Liver (tissue), 9 donors: ENCODE measurements around the gene PTCH2. TPM values are rescaled to one million over a fixed set of nuclear protein-coding genes. Genes with fewer than 3 reads are reported as not detected.

Experiments used
- DNase-seq: peaks from one replicate; pipeline ENCODE4 v3.0.0-alpha.2; 2017; ENCODE audit warnings: low spot score
- H3K27ac ChIP-seq, 2 donors: one replicate each; pipeline ENCODE4 v1.7.0; 2013; ENCODE audit warnings: inconsistent platforms in 2 of 2, low read length in 2 of 2, control low read depth in 1 of 2, low read depth in 1 of 2, mild to moderate bottlenecking in 1 of 2
- H3K27me3 ChIP-seq, 4 donors: one replicate each; pipeline versions ENCODE4 v1.6.1 to v1.7.0; 2013; ENCODE audit warnings: low read length in 3 of 4, inconsistent platforms in 1 of 4, mild to moderate bottlenecking in 1 of 4, moderate library complexity in 1 of 4; ENCODE audit not compliant: control insufficient read depth in 4 of 4, insufficient read depth in 4 of 4
- H3K36me3 ChIP-seq, 4 donors: one replicate each; pipeline versions ENCODE4 v1.6.1 to v1.7.0; 2013; ENCODE audit warnings: low read length in 3 of 4, mild to moderate bottlenecking in 3 of 4, low read depth in 1 of 4, moderate library complexity in 1 of 4; ENCODE audit not compliant: control insufficient read depth in 4 of 4, insufficient read depth in 3 of 4
- H3K4me1 ChIP-seq, 4 donors: one replicate each; pipeline versions ENCODE4 v1.6.1 to v1.7.0; 2013; ENCODE audit warnings: low read length in 3 of 4, mild to moderate bottlenecking in 3 of 4, moderate library complexity in 1 of 4; ENCODE audit not compliant: control insufficient read depth in 4 of 4, insufficient read depth in 4 of 4
- H3K4me3 ChIP-seq, 3 donors: one replicate each; pipeline versions ENCODE4 v1.6.1 to v1.7.0; 2013; ENCODE audit warnings: low read length in 3 of 3, control low read depth in 1 of 3, low read depth in 1 of 3, mild to moderate bottlenecking in 1 of 3
- H3K9ac ChIP-seq, 2 donors: one replicate each; pipeline ENCODE4 v1.7.0; 2013; ENCODE audit warnings: low read length in 2 of 2, mild to moderate bottlenecking in 2 of 2, moderate library complexity in 2 of 2, control low read depth in 1 of 2, low read depth in 1 of 2
- H3K9me3 ChIP-seq, 4 donors: one replicate each; pipeline versions ENCODE4 v1.6.1 to v1.7.0; 2013; ENCODE audit warnings: low read length in 3 of 4; ENCODE audit not compliant: control insufficient read depth in 4 of 4
- EGR1 ChIP-seq, 2 donors: IDR thresholded peaks; 2 replicates each; pipeline ENCODE4 v1.6.1; 2016 to 2018; ENCODE audit warnings: antibody characterized with exemption in 2 of 2, low read depth in 2 of 2
- FOXA1 ChIP-seq: IDR thresholded peaks from 2 replicates; pipeline ENCODE4 v1.6.1; 2016; ENCODE audit warnings: antibody characterized with exemption
- FOXA2 ChIP-seq: IDR thresholded peaks from 2 replicates; pipeline ENCODE4 v1.6.1; 2016; ENCODE audit warnings: antibody characterized with exemption
- GABPA ChIP-seq, 2 donors: IDR thresholded peaks in 1 of 2; conservative IDR thresholded peaks in 1 of 2; 2 replicates each; pipeline ENCODE4 v1.6.1; 2016; ENCODE audit warnings: antibody characterized with exemption in 2 of 2, mild to moderate bottlenecking in 1 of 2, moderate library complexity in 1 of 2
- HNF4A ChIP-seq, 2 donors: conservative IDR thresholded peaks; 2 replicates each; pipeline ENCODE4 v1.6.1; 2016; ENCODE audit warnings: antibody characterized with exemption in 2 of 2, mild to moderate bottlenecking in 2 of 2
- HNF4G ChIP-seq: IDR thresholded peaks from 2 replicates; pipeline ENCODE4 v1.6.1; 2016; ENCODE audit warnings: antibody characterized with exemption
- JUND ChIP-seq, 2 donors: IDR thresholded peaks; 2 replicates each; pipeline ENCODE4 v1.6.1; 2016; ENCODE audit warnings: antibody characterized with exemption in 2 of 2
- NR2F2 ChIP-seq: IDR thresholded peaks from 2 replicates; pipeline ENCODE4 v1.6.1; 2016; ENCODE audit warnings: antibody characterized with exemption
- RAD21 ChIP-seq, 2 donors: IDR thresholded peaks; 2 replicates each; pipeline ENCODE4 v1.6.1; 2016; ENCODE audit warnings: antibody characterized with exemption in 2 of 2, mild to moderate bottlenecking in 2 of 2
- RXRA ChIP-seq, 2 donors: IDR thresholded peaks; 2 replicates each; pipeline ENCODE4 v1.6.1; 2017 to 2018; ENCODE audit warnings: antibody characterized with exemption in 2 of 2, mild to moderate bottlenecking in 1 of 2
- SP1 ChIP-seq: IDR thresholded peaks from 2 replicates; pipeline ENCODE4 v1.6.1; 2018; ENCODE audit warnings: antibody characterized with exemption, mild to moderate bottlenecking
- TAF1 ChIP-seq: conservative IDR thresholded peaks from 2 replicates; pipeline ENCODE4 v1.6.1; 2016; ENCODE audit warnings: antibody characterized with exemption, mild to moderate bottlenecking
- YY1 ChIP-seq: IDR thresholded peaks from 2 replicates; pipeline ENCODE4 v1.6.1; 2016; ENCODE audit warnings: antibody characterized with exemption, mild to moderate bottlenecking
- WGBS: extraction: QIAGEN DNeasy Blood & Tissue Kit; methylation state at CpG from one replicate; pipeline ENCODE4 v1.1.7; 2013; 5-methylcytosine and 5-hydroxymethylcytosine counted together
- polyA plus RNA-seq, 2 donors: library from polyadenylated mRNA; stranded (reverse) in 1 of 2; unstranded in 1 of 2; fragments of 200-250 nt in 1 of 2; fragments of >200 nt in 1 of 2; fragmentation: Nextera tagmentation in 1 of 2; extraction: Ambion mirVana in 1 of 2; gene quantifications; one replicate each; pipeline versions ENCODE4 v1.2.1 to v1.2.3, GENCODE V29; 2013 to 2015
- total RNA-seq, 2 donors: library from RNA; depleted of rRNA; stranded (reverse); fragments of >200 nt; gene quantifications; one replicate each; pipeline ENCODE4 v1.2.3, GENCODE V29; 2014
- TF ChIP-seq, protein P1 (sequence below): IDR thresholded peaks from 2 replicates; pipeline ENCODE4 v1.6.1; 2016; ENCODE audit warnings: antibody characterized with exemption, mild to moderate bottlenecking
- TF ChIP-seq, protein P2 (sequence below): IDR thresholded peaks from 2 replicates; pipeline ENCODE4 v1.6.1; 2016; ENCODE audit warnings: antibody characterized with exemption
- TF ChIP-seq, protein P3 (sequence below): IDR thresholded peaks from 2 replicates; pipeline ENCODE4 v1.6.1; 2016; ENCODE audit warnings: antibody characterized with exemption
- TF ChIP-seq, protein P4 (sequence below): IDR thresholded peaks from 2 replicates; pipeline ENCODE4 v1.6.1; 2016; ENCODE audit warnings: antibody characterized with exemption
- TF ChIP-seq, protein P5 (sequence below): fragments of 150-350 bp; IDR thresholded peaks from 2 replicates; pipeline ENCODE4 v1.5.1; 2017; ENCODE audit warnings: improper control_type of control experiment, low read depth, low read length; ENCODE audit not compliant: missing input control
- donor health status: healthy.
- donor health status: healthy.
- donor health status: healthy.
- donor health status: healthy.
- donor health status: healthy.

Gene PTCH2
- total and polyA plus RNA-seq, 4 donors = 0.14 to 0.24 (median 0.16) TPM

DNA sequence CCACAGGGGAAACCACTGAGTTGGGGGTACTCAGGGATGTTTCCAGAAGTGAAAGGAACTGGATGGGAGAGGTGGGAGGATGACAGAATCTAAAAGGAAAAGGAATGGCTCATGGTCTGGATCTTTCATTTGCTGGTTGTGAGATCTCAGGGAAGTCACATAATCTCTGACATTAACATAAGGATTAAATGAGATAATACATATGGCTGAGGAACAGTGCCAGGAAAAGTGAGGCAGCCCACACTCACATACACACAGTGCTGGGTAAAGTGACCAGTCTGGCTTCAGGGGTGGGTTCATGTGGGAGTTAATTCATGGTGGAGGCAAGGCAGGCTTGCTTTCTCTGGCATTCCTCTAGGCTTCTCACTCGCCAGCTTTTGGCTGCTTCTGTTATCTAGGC lies 3.9 kb upstream of the PTCH2 start (continued):
- TF ChIP-seq, protein P1, sequence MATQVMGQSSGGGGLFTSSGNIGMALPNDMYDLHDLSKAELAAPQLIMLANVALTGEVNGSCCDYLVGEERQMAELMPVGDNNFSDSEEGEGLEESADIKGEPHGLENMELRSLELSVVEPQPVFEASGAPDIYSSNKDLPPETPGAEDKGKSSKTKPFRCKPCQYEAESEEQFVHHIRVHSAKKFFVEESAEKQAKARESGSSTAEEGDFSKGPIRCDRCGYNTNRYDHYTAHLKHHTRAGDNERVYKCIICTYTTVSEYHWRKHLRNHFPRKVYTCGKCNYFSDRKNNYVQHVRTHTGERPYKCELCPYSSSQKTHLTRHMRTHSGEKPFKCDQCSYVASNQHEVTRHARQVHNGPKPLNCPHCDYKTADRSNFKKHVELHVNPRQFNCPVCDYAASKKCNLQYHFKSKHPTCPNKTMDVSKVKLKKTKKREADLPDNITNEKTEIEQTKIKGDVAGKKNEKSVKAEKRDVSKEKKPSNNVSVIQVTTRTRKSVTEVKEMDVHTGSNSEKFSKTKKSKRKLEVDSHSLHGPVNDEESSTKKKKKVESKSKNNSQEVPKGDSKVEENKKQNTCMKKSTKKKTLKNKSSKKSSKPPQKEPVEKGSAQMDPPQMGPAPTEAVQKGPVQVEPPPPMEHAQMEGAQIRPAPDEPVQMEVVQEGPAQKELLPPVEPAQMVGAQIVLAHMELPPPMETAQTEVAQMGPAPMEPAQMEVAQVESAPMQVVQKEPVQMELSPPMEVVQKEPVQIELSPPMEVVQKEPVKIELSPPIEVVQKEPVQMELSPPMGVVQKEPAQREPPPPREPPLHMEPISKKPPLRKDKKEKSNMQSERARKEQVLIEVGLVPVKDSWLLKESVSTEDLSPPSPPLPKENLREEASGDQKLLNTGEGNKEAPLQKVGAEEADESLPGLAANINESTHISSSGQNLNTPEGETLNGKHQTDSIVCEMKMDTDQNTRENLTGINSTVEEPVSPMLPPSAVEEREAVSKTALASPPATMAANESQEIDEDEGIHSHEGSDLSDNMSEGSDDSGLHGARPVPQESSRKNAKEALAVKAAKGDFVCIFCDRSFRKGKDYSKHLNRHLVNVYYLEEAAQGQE = no peak
- TF ChIP-seq GABPA (IDR thresholded peaks at IDR 0.05 in 1 of 2, conservative IDR thresholded peaks at IDR 0.05 in 1 of 2) (no peak), TAF1 (no peak)

DNA sequence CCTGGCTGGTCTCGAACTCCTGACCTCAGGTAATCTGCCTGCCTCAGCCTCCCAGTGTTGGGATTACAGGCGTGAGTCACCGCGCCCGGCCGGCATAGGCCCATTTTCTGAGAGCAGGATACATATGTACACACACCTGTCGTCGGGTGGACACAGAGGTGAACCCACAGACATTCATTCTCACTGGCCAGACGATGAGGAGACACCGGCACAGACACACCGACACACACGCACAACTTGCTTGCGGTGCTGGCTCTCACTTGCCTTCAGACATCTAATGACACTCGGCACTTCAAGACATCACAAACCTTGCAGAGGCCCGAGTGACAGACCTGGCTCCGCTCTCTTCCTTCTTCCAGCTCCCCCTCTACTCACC lies 579 bp downstream of the PTCH2 start:
- Histone ChIP-seq H3K4me1 (peaks cover 0 to 8% (median 6%) of the 10 kb centered on the region in 4 donors), H3K9me3 (no peaks in the 10 kb centered on the region), H3K9ac (no peak overlapping the region), H3K36me3 (no peaks in the 10 kb centered on the region), H3K27me3 (no peaks in the 10 kb centered on the region), H3K4me3 (peak overlapping the region in 1 of 3 donors; percentile 45), H3K27ac (no peak overlapping the region)
- no peak for DNase-seq
- TF ChIP-seq NR2F2 = no peak
- TF ChIP-seq RAD21 (IDR thresholded peaks at IDR 0.05) = no peak
- no peak for TF ChIP-seq FOXA1
- no peak for TF ChIP-seq TAF1
- no peak for TF ChIP-seq SP1
- TF ChIP-seq YY1 = no peak
- TF ChIP-seq, protein P1 = no peak
- no peak for TF ChIP-seq JUND (IDR thresholded peaks at IDR 0.05)
- TF ChIP-seq, protein P2, sequence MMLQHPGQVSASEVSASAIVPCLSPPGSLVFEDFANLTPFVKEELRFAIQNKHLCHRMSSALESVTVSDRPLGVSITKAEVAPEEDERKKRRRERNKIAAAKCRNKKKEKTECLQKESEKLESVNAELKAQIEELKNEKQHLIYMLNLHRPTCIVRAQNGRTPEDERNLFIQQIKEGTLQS = no peak
- TF ChIP-seq RXRA (IDR thresholded peaks at IDR 0.05) = no peak
- TF ChIP-seq, protein P3, sequence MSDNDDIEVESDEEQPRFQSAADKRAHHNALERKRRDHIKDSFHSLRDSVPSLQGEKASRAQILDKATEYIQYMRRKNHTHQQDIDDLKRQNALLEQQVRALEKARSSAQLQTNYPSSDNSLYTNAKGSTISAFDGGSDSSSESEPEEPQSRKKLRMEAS = no peak
- TF ChIP-seq HNF4A (conservative IDR thresholded peaks at IDR 0.05) = no peak
- no peak for TF ChIP-seq FOXA2
- TF ChIP-seq, protein P4, sequence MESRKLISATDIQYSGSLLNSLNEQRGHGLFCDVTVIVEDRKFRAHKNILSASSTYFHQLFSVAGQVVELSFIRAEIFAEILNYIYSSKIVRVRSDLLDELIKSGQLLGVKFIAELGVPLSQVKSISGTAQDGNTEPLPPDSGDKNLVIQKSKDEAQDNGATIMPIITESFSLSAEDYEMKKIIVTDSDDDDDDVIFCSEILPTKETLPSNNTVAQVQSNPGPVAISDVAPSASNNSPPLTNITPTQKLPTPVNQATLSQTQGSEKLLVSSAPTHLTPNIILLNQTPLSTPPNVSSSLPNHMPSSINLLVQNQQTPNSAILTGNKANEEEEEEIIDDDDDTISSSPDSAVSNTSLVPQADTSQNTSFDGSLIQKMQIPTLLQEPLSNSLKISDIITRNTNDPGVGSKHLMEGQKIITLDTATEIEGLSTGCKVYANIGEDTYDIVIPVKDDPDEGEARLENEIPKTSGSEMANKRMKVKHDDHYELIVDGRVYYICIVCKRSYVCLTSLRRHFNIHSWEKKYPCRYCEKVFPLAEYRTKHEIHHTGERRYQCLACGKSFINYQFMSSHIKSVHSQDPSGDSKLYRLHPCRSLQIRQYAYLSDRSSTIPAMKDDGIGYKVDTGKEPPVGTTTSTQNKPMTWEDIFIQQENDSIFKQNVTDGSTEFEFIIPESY = no peak
- no peak for TF ChIP-seq GABPA (IDR thresholded peaks at IDR 0.05 in 1 of 2, conservative IDR thresholded peaks at IDR 0.05 in 1 of 2)
- TF ChIP-seq HNF4G = no peak
- no peak for TF ChIP-seq EGR1 (IDR thresholded peaks at IDR 0.05; ENCODE audit: low read depth in 2 of 2)
- TF ChIP-seq, protein P5, sequence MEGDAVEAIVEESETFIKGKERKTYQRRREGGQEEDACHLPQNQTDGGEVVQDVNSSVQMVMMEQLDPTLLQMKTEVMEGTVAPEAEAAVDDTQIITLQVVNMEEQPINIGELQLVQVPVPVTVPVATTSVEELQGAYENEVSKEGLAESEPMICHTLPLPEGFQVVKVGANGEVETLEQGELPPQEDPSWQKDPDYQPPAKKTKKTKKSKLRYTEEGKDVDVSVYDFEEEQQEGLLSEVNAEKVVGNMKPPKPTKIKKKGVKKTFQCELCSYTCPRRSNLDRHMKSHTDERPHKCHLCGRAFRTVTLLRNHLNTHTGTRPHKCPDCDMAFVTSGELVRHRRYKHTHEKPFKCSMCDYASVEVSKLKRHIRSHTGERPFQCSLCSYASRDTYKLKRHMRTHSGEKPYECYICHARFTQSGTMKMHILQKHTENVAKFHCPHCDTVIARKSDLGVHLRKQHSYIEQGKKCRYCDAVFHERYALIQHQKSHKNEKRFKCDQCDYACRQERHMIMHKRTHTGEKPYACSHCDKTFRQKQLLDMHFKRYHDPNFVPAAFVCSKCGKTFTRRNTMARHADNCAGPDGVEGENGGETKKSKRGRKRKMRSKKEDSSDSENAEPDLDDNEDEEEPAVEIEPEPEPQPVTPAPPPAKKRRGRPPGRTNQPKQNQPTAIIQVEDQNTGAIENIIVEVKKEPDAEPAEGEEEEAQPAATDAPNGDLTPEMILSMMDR = no peak
- WGBS = 57% methylated on average over 16 of the region's 16 CpGs
